NCI-H460 (cell line): ENCODE results near the gene CBY1. TPM values are rescaled to one million over a fixed set of nuclear protein-coding genes. Genes with fewer than 3 reads are reported as not detected.

ENCODE experiments used
- DNase-seq: peaks from one replicate; pipeline ENCODE4 v3.0.0-alpha.2; 2016; ENCODE audit warnings: low read depth; ENCODE audit errors: extremely low read depth
- total RNA-seq: library from RNA; depleted of rRNA; stranded (reverse); fragments of >200 nt; shearing (Covaris generic); gene quantifications from 2 replicates; pipeline ENCODE4 v1.2.3, GENCODE V29; 2014

The CBY1 gene
- total RNA-seq, 1 experiment from 2014 or later: 7.9 TPM

- DNase-seq: no peak
These were observed 11.0 kb upstream of the CBY1 start for GRCh38 chr22:38645430-38645829.

GRCh38 chr22:38649841-38650522 is 6.5 kb upstream of the CBY1 start:
- DNase-seq: no peak

- DNase-seq: no peak
These were observed 3.6 kb upstream of the CBY1 start for GRCh38 chr22:38652859-38653258.

- DNase-seq: no peak
These were observed 2.7 kb upstream of the CBY1 start for GRCh38 chr22:38653741-38654140.

- no peak for DNase-seq
These were observed 751 bp upstream of the CBY1 start for GRCh38 chr22:38655519-38656255.

GRCh38 chr22:38657045-38657909 is 839 bp downstream of the CBY1 start:
- DNase-seq: no peak

- no peak for DNase-seq
These were observed 18.4 kb downstream of the CBY1 start for GRCh38 chr22:38674888-38675287.

GRCh38 chr22:38675833-38676232 is 19.4 kb downstream of the CBY1 start:
- no peak for DNase-seq

GRCh38 chr22:38681582-38682335 is 25.3 kb downstream of the CBY1 start, which contains the start of gene TOMM22:
Gene TOMM22 (plus strand): TSS chr22:38681957. CDS start chr22:38681979, 22 bp downstream.
- DNase-seq: peak; percentile 49

GRCh38 chr22:38684895-38685294 is 28.5 kb downstream of the CBY1 start:
- no peak for DNase-seq

GRCh38 chr22:38685761-38686160 is 29.3 kb downstream of the CBY1 start:
- no peak for DNase-seq

GRCh38 chr22:38689651-38690050 is 33.2 kb downstream of the CBY1 start:
- no peak for DNase-seq

GRCh38 chr22:38694049-38694448 is 37.6 kb downstream of the CBY1 start:
- no peak for DNase-seq

- no peak for DNase-seq
These were observed 38.5 kb downstream of the CBY1 start for GRCh38 chr22:38694940-38695339.

GRCh38 chr22:38696606-38697424 is 40.4 kb downstream of the CBY1 start:
- peak; percentile 30 for DNase-seq

GRCh38 chr22:38697425-38698089 is 41.1 kb downstream of the CBY1 start:
- DNase-seq: no peak

GRCh38 chr22:38698407-38699094 is 42.1 kb downstream of the CBY1 start:
- DNase-seq: no peak

- DNase-seq: no peak
These were observed 42.7 kb downstream of the CBY1 start for GRCh38 chr22:38699143-38699542.
